Lower leg skin (tissue), 4 donors: Measurements from ENCODE around the gene ERC2. TPM values are rescaled to one million over a fixed set of nuclear protein-coding genes. Genes with fewer than 3 reads are reported as not detected.

Experiments used
- DNase-seq, 2 donors: peaks; one replicate each; pipeline ENCODE4 v3.0.0-alpha.2; 2019; ENCODE audit warnings: low spot score in 2 of 2
- H3K4me3 ChIP-seq: fragments of 200-600 bp; sonication (generic); 2 replicates; pipeline ENCODE4 v1.5.1; 2017; ENCODE audit warnings: mild to moderate bottlenecking, low read depth; ENCODE audit not compliant: poor library complexity, severe bottlenecking
- CTCF ChIP-seq, 3 donors: fragments of 450-650 bp; IDR thresholded peaks; one replicate each; pipeline ENCODE4 v1.5.1; 2016; ENCODE audit warnings: antibody characterized with exemption in 3 of 3, mild to moderate bottlenecking in 3 of 3, moderate library complexity in 2 of 3
- POLR2A ChIP-seq, 2 donors: fragments of 450-650 bp; IDR thresholded peaks; one replicate each; pipeline ENCODE4 v1.6.1; 2016 to 2017; ENCODE audit warnings: antibody characterized with exemption in 2 of 2, mild to moderate bottlenecking in 1 of 2, moderate library complexity in 1 of 2
- WGBS, 2 donors: methylation state at CpG; one replicate each; pipeline ENCODE4 v1.1.5; 2018; 5-methylcytosine and 5-hydroxymethylcytosine counted together
- intact Hi-C: fragments of 100-400 bp; cut with DNase I; formaldehyde crosslinking; loops from one replicate; pipeline ENCODE4 v1.15.0; 2023; ENCODE audit warnings: low total_unique reads
- microRNA-seq, 2 donors: library from miRNA; unstranded; fragments of <30 nt; microRNA quantifications; one replicate each; pipeline ENCODE4, GENCODE V29; 2016; ENCODE audit warnings: borderline replicate concordance in 2 of 2, borderline number of aligned reads in 1 of 2
- total RNA-seq, 4 donors: library from RNA; depleted of rRNA; stranded (reverse); fragments of >200 nt; gene quantifications; one replicate each; pipeline ENCODE4 v1.1.0, GENCODE V29; 2016

Gene ERC2
- total RNA-seq, 4 donors from 2014 or later: 0.23 to 1.3 (median 0.42) TPM; not detected in 1

- no peak overlapping the region for H3K4me3 ChIP-seq
- no peak for DNase-seq
- 70 to 84% methylated on average over 3 of the region's 3 CpGs for WGBS, 2 donors
- TF ChIP-seq CTCF (IDR thresholded peaks at IDR 0.05) (no peak), POLR2A (IDR thresholded peaks at IDR 0.05) (no peak)
- intact Hi-C loops: no loop called here
Measured at GRCh38 chr3:55466526-55466925, 1001.7 kb downstream of the ERC2 start.

- WGBS, 2 donors: 86 to 95% methylated on average over 1 of the region's 1 CpG
- TF ChIP-seq POLR2A (IDR thresholded peaks at IDR 0.05): no peak
- no peak for TF ChIP-seq CTCF (IDR thresholded peaks at IDR 0.05)
- no peak overlapping the region for H3K4me3 ChIP-seq
- no peak for DNase-seq
- intact Hi-C loops: no loop called here
Measured at GRCh38 chr3:55461896-55462295, 1006.4 kb downstream of the ERC2 start.

- H3K4me3 ChIP-seq: no peak overlapping the region
- intact Hi-C loops: no loop called here
- no peak for DNase-seq
- no peak for TF ChIP-seq POLR2A (IDR thresholded peaks at IDR 0.05)
- TF ChIP-seq CTCF (IDR thresholded peaks at IDR 0.05): no peak
Measured at GRCh38 chr3:55459838-55460237, 1008.4 kb downstream of the ERC2 start.

Small RNAs within 50 kb of the gene (microRNA-seq; reads per million reads assigned to microRNA genes)
- gene MIR3938: 0 reads per million in 2 donors

Other genes with a start within 250 kb of the ERC2 start
- gene CCDC66, start 88.7 kb upstream of the ERC2 start, total RNA-seq: 10 to 100 TPM; 13.4 to 37.5 (median 16.5) TPM
- gene TASOR, start 214.8 kb upstream of the ERC2 start, total RNA-seq: 10 to 100 TPM; 53.7 to 70.1 (median 64.8) TPM